Stimulated activated naive CD4-positive, alpha-beta T cell (primary cell): Measurements from ENCODE around the gene TRIM33.
"Not testable (repeated sequence)": the region's sequence is repeated elsewhere in the genome, so short reads cannot be mapped to it uniquely, and the experiment has no call there.

Experiments used
- DNase-seq, 6 experiments: peaks; one replicate each; lab custom pipeline; 2025; lab: John Stamatoyannopoulos, UW

The TRIM33 gene

GRCh38 chr1:114467491-114467890 lies 43.5 kb downstream of the TRIM33 start:
- peak in 1 of 6 experiments; percentile 2 for DNase-seq

- no peak for DNase-seq
Measured at GRCh38 chr1:114466334-114467014, 44.5 kb downstream of the TRIM33 start.

- DNase-seq = no peak
Measured at GRCh38 chr1:114462963-114463362, 48.0 kb downstream of the TRIM33 start.

GRCh38 chr1:114462341-114462740 lies 48.7 kb downstream of the TRIM33 start:
- DNase-seq = no peak

GRCh38 chr1:114458237-114458777 lies 52.7 kb downstream of the TRIM33 start:
- DNase-seq = no peak

- no peak for DNase-seq
Measured at GRCh38 chr1:114457675-114458236, 53.2 kb downstream of the TRIM33 start.

- no peak for DNase-seq
Measured at GRCh38 chr1:114456586-114456985, 54.4 kb downstream of the TRIM33 start.

- no peak for DNase-seq
Measured at GRCh38 chr1:114455102-114455785, 55.8 kb downstream of the TRIM33 start.

- no peak for DNase-seq
Measured at GRCh38 chr1:114454539-114454938, 56.5 kb downstream of the TRIM33 start.

- DNase-seq = no peak
Measured at GRCh38 chr1:114453361-114453784, 57.6 kb downstream of the TRIM33 start.

GRCh38 chr1:114448370-114449036 lies 62.5 kb downstream of the TRIM33 start:
- no peak for DNase-seq

GRCh38 chr1:114446198-114446597 lies 64.8 kb downstream of the TRIM33 start:
- no peak for DNase-seq

GRCh38 chr1:114443226-114443625 lies 67.8 kb downstream of the TRIM33 start:
- not testable (repeated sequence) for DNase-seq

GRCh38 chr1:114441332-114441731 lies 69.7 kb downstream of the TRIM33 start:
- DNase-seq = no peak

GRCh38 chr1:114439369-114439768 lies 71.6 kb downstream of the TRIM33 start:
- DNase-seq = no peak

GRCh38 chr1:114437812-114438211 lies 73.2 kb downstream of the TRIM33 start:
- no peak for DNase-seq

- no peak for DNase-seq
Measured at GRCh38 chr1:114436799-114437198, 74.2 kb downstream of the TRIM33 start.

GRCh38 chr1:114435088-114435715 lies 75.8 kb downstream of the TRIM33 start:
- no peak for DNase-seq

GRCh38 chr1:114431026-114431425 lies 80.0 kb downstream of the TRIM33 start:
- DNase-seq = no peak

GRCh38 chr1:114428083-114428754 lies 82.8 kb downstream of the TRIM33 start:
- DNase-seq = peak in 1 of 6 experiments; percentile 23

GRCh38 chr1:114427612-114428011 lies 83.4 kb downstream of the TRIM33 start:
- no peak for DNase-seq
